NCI-H460 (cell line): Measurements from ENCODE around the gene KRTAP10-1. TPM values are rescaled to one million over a fixed set of nuclear protein-coding genes. Genes with fewer than 3 reads are reported as not detected.

Experiments used
- DNase-seq: peaks from one replicate; pipeline ENCODE4 v3.0.0-alpha.2; 2016; ENCODE audit warnings: low read depth; ENCODE audit errors: extremely low read depth
- total RNA-seq: library from RNA; depleted of rRNA; stranded (reverse); fragments of >200 nt; shearing (Covaris generic); gene quantifications from 2 replicates; pipeline ENCODE4 v1.2.3, GENCODE V29; 2014

The KRTAP10-1 gene
- total RNA-seq, 1 experiment from 2014 or later = not detected

DNA sequence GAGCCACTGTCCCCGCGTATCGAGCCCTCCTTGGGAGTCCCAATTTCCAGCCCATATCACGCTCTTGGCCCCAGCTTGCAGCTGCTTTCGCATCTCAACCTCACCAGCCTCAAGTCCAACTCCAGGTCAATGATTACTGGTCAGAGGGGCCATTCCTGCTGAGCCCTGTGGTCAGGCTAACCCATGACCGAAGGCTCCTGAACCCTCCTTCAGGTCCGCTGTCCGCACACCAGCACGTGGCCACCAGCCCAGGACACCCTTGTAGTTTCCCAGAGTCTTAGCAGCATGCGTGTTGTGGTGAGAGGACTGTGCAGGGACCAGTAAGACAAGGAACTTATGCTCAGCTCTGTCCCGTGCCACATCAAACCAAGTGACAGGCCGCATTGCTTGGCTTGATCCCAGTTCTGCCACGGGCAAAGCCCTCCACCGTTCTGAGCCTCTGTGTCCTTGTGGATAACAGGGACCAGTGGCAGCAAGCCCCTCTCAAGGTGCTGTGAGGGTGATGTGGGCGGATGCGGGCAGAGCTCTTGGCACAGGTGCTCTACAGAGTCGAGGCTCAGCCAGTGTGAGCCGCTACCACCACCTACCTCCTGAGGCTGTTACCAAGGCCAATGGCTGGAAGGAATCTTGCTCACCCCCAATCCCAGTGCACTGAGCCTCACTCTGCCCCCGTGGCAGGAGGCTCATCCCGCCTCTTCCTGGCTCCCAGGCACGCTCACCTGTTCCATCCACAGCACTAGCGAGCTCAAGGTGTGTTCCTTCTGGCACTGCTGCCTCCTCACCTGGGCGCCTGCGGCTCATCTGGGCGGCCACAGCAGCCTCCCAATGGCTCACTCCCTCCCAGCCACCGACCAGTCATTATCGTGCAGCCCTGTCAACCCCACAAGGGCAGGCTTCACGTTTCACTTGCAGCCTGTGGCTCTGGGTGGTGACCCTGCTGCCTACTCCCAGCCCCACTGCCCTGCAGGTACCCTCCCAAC, 20.4 kb downstream of the KRTAP10-1 start:
- no peak for DNase-seq

DNA sequence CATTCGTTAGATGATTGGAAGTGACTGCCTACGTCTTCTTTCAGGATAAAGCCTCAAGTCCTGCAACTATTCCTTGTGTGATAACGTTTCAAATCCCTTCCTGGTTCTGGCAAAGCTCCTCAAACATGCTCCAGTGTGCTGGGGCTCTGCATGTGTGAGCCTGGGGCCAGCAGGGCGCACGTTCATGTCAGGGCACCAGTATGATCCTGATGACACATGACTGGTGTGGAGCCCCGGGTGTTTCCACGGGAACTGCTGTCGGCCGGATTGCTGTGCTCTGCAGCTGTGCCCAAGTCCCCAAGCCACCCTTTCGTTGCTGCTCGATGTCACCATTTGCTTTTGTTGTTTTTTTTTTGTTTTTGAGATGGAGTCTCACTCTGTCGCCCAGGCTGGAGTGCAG, 21.3 kb downstream of the KRTAP10-1 start:
- no peak for DNase-seq

DNA sequence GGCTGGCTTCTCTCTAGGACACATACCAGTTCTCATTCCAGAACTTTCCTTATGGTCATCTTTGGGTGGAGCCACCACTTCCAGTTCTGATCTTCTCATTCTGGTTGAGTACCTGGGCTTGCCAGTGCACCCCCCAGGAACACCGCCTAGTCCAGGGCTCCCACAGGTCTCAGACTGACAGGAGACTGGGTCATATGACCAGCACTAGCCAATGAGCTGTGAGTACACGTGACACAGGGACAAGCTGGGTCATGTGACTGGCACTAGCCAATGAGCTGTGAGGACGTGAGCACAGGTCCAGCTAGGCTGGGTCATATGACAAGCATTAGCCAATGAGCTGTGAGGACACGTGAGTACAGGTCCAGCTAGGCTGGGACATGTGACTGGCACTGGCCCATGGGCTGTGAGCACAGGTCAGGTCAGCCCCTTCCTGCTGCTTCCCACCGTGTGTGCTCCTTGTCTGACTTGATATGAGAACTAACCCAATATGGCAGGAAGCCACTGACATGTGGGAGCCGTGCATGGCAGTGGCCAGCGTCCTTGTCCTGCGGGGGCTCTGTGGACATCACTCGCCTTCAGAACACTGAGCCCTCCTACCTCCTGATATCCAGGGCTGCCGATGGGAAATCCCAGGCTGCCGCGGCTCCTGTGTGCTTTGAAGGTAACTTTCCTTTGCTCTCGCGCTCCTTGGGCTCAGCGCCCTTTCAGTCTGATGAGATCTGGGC, 22.7 kb downstream of the KRTAP10-1 start:
- DNase-seq = peak; percentile 1

DNA sequence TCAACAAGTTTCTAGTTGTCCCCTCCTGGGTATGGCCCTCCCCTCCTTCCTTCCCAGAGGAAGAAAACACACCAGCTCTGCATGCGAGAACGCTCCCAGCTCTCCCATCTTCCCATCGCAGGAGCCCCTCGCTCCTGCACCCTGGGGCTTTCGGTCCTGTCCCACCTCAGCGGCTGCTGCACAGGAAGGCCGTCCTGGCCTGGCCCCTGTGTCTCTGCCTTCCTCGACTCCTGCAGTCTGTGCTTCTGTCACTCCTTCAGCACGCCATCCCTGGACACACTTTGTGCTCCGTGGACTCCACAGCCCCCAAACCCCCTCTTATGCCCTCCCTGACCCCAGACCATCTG, 23.2 kb downstream of the KRTAP10-1 start:
- DNase-seq = no peak

DNA sequence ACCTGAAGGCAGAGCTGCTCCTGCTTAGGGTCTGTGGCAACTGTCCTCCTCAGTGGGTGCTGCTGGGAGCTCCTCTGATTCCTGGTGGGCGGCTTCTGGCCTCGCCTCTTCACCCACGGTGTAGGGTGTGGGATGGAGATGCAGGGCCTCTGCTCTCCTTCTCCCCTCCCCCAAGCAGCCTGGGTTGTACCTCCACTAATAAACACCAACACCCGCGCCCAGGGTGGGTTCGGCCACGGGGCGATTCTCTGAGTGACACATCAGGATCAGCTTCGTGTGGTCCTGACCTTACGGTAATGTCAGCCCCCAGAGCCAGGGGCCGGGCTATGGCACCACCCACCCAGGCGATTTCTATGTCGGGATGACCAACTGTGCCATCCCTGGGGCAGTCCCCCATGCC, 23.7 kb downstream of the KRTAP10-1 start:
- no peak for DNase-seq

DNA sequence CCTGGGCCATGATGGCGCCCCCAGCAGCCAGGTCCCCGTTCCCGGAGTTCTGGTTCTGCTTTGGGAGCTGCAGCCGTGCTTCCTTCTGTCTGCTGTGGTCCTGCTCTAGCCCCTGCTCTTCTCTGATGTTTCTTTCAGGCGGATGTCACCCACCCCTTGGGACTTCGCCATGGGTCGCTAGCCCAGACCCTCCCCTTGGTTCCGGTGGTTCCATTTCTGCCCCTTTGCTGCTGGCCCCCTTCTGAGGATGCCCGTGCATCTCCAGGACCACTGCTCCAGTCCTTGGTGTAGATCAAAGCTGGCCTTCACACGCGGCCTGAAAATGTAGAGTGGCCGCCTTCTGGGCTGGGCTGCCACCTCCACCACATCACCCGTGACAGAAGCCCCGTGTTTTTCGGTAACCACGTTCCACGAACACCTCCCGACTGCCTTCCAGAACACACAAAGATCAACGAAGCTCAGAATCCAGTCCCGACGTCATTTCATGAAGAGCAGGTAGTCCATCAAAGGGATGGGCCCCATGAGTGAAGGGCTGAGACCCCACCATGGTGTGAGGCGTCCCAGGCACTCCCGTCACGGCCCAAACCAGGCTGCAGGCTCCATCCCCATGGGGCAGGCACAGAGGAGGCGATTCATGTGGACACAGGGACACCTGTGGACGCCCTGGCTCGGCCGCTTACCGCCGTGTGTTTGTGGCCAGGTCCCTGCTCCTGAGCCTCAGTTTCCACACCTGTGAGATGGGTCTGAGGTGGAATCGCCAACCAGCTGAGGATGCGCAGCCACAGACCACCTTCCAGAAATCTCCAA, 24.4 kb downstream of the KRTAP10-1 start:
- no peak for DNase-seq

DNA sequence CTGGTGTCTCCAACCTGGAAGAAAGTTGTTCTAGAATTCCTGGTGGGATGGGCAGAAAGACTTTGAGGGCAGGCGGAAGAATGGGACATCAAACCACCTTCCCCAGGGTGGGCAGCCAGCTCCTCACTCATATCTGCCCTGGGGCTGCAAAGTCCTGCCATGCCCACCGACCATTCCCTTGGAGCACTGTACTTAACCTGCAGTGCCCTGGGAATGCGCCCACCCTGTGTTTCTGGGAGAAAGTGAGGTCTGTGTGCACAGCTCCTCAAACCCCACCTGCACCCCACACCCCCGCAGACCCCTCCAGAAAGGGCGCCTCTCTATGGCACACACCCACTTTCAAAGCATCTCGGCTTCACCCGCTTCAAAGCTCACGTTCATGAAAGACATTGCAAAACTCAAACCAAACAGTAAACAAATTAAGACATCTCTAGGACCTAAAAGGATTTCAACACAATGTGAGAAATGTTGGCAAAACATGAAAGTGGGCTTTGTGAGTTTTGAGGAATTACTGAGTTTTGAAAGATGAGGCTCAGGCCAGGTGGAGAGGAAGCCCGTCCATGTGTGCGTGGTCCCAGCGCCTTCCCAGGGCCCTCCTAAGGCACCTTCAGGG, 25.1 kb downstream of the KRTAP10-1 start:
- no peak for DNase-seq

DNA sequence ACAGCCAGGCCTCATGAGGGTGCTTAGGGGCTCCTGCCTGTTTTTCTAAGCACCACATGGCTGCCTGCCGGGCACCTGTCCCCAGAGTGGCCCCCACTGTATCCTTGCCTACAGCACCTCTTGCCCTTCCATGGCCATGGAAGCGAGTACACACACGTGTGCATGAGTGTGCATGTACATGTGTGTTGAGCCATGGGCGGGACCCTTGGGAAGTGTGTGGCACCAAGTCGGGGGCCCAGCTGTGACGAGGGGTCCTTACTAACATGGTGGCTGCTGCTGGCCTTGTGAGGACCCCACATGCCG, 25.8 kb downstream of the KRTAP10-1 start:
- DNase-seq = no peak

DNA sequence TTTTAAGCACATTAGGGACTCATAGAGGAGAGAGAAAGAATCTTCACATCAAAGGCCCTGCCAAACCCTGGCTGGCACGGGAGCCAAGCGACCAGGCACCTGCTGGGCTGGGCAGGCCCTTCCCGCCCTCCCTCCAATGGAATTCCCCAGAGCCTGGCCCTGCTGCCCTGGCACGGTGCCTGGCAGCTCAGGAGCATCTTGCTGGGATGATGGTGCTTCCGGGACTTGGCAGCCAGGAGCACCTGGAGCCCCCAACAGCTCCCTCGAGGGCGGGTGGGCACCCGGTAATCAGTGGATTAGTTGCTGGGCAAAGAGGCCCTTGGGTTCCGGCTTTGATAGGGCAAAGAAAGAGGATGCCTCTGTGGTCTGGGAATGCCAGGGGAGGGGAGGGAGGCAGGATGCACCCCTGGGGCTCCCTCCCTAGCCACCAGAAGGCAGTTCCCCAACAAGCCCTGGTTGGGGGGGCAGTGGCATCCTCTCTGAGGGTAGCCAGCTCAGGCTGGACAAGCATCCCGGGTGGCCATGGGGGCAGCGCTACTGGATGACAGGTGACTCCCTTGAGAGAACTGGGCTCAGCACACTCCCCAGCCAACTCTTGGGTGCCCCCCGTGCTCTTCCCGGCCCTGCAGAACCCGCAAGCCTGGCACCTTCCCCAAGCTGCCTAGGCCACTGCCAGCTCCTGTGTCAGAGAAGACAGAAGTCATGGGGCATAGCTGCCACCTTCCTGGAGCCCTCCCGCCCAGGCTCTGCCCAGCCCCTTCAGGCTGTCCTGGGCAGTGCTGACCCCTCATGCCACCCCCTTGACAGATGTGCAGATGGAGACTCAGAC, 26.4 kb downstream of the KRTAP10-1 start:
- DNase-seq = no peak

DNA sequence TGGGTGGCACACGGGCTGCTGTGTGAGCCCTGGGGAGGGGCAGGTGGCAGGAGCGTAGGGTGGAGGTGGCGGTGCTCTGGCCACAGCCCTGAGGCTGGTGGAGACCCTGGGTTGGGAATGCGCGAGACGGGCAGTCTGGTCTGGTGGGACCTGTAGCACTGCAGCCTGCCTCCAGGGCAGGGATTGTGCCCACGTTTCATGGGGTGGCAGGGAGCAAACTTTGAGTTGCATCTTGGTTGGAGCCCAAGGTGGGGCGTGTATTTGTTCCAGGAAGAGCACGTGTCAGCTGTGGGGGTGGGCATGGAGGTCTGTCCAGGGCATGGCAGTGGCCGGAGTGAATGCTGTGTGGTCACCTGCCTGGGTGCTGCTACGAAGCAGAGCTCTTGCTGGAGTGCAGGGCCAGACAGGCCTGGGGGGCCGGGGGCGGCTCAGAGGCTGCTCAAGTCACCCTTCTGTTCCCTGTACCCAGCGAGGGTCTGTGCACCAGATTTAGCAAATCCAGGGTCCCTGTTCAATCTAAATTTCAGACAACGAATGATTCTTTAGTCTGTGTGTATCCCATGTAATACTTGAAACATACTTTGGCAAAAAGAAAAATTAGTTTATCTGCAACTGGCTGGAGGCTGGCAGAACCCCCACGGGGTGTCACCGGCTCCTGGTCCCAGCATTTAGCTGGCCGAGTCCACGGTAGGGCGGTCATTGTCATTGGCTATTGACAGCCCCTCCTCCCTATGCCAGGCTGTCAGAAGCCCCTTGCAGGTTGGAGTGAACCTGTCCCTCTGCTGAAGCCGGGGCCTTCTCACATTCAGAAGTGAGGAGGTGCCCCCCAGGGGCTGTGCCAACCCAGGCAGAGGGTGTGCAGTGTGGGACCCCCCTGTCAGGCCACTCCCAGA, 27.3 kb downstream of the KRTAP10-1 start:
- no peak for DNase-seq

DNA sequence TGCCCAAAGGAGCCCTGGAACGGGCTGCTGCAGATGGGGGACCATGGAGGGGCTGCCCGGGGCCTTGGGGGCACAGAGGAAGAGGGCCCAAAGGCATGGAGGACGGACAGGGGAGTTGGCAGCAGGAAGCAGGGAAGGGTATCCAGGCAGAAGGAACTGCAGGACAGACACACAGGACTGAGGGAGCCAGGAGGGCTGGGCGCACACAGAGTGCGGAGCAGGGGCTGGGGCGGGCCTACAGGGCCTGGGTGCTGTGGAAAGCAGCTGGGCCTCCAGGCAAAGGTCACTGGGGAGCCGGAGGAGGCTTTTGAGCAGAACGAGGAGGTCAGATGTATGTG, 28.1 kb downstream of the KRTAP10-1 start:
- DNase-seq = no peak

DNA sequence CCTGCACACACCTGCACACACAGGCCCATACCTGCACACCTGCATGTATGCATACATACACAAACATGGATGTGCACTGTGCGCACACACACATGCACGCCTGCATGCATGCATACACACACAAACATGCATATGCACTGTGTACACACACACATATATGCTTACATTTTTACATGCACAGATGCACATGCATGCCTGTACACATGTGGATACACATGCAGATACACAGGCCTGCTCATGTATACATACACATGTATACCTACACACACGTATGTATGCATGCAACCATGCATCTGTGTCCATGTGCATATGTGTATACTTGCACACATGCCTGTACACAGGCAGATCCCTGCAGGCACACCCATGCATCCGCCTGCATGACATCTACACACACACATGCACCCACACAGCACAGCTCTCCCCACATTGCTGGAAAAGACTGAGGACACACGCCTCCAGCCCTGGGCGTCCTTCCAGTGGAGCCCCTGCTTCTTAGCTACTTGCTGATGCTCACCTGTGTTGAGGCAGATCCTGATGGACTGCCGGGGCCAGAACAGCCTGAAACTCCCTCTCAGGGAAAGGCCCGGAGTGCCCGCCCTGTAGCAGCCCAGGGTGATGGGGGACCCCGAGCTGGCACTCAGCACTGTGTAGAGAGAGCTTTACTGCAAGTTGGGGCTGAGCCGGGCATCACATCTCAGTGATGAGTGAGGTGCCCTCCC, 28.6 kb downstream of the KRTAP10-1 start:
- DNase-seq = no peak

DNA sequence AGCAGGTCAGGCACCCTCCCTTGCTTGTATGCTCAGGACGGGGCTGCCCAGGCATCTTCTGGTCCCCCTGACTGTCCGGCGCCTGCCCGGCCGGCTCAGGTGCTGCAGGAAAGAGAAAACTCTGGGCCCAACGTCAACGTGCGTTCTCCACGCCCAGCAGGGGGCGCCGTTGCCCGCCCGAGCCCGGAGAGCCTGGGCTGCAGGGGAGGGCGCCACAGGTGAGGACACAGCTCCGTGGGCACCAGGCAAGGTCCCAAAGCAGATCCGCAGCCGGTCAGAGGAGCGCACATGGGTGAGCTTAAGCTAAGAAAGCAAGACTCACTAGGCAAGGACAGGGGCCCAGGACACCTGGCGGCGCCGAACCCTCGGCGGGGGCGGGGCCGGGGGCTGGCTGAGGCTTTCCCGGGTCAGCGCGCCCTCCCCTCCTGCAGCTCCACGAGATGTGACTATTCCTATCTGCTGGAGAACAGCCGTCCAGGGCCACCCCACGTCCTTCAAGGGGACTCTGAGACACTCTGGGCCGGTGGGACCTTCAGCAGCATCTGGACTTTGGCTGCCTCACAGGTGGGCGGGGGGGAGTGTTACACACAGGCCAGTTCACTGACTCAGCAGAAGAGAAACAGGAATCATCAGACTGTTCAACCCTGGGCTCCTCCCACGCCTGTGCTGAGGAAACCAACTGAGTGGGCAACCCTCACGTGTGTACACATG, 29.3 kb downstream of the KRTAP10-1 start:
- peak; percentile 13 for DNase-seq

DNA sequence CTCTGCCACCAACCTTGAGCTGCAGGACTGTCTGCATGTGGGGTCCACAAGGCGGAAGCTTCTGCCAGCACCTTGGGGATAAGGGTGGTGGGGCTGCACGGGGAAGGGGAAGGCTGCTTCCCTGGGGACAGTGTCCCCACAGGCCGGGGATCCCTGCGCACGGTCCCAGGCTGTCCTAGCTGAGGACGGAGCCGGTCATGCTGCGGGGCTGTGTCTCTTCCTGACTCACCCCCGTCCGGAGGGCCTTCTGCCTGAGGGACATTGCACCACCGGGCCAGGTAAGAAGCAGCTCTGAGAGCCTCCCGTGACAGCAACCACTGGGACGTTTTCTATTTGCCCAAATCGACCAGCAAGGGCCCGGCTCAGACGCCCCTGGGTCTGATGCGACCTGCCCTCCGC, 29.9 kb downstream of the KRTAP10-1 start:
- no peak for DNase-seq

DNA sequence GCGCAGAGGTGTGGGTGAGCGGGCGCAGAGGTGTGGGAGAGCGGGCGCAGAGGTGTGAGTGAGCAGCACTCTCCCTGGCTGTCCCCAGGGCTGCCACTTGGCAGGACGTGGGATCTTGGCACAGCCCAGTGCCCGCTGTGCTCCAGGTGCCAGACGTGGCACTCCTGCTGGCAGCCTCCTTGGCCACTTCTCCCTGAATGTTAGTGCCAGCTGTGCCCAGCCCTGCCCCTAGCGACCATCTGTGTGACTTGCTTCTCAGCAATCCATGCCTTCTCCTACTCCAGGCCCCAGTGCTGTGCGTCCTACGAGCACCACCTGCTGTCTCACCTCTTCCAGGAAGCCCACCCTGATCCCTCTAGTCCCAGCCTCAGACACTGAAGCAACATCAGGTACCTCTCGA, 30.5 kb downstream of the KRTAP10-1 start:
- peak; percentile 56 for DNase-seq

DNA sequence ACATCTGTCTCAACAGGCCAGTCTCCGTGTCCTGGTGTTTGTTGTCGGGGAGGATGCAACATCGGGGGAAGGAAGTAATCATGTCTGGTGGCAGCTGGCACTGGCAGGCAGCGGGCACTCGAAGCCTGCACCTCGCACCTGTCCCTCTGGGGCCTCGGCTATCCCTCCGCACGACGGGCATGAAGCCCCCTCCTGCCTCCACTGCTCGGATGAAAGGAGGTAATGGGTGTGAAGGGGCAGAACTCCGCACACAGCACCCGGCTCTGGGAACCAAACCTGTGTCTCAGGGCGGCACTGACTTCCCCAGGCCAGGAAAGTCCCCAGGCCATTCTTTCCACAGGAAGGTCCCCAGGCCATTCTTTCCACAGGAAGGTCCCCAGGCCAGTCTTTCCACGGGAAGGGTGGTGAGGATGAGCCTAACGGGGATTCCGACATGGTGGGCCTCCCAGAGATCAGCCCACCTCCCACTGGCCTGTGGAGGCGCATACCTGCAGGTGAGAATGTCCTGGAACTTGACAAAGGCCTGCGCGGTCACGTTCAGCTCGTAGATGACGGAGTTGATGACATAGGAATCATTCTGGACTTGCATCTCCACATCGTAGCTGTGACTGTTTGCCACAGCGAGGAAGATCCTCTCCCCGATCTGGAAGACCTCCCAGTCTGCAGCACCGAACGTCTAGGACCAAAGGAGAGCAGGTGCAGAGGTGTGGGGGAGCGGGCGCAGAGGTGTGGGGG, 31.1 kb downstream of the KRTAP10-1 start:
- no peak for DNase-seq

DNA sequence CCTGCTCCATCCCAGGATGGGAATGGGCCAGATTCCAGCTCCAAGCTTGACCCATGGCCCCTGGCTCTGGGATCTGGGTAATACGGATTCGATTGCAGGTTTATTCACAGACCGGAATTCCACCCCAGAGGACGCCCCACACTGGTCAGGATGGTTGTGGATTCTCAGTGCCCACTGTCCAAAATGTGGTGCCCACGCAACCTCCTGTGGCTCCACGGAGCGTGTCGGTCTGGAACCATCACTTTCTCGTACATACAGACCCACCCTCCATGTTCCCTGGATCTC, 31.6 kb downstream of the KRTAP10-1 start:
- no peak for DNase-seq
